ENCODE measurements around the gene ATP10B. TPM values are rescaled to one million over a fixed set of nuclear protein-coding genes. Genes with fewer than 3 reads are reported as not detected.

The ATP10B gene
- total and polyA plus RNA-seq, 4 donors = 0.32 to 0.88 TPM; not detected in 2

GRCh38 chr5:160618286-160618685 is 233.7 kb downstream of the ATP10B start:
- H3K27me3 ChIP-seq (ENCODE audit: control insufficient read depth in 1 of 2, insufficient read depth in 2 of 2, low read length in 1 of 2) = no peaks in the 10 kb centered on the region
- no peaks in the 10 kb centered on the region for H3K9me3 ChIP-seq (ENCODE audit: control insufficient read depth, low read length)
- H3K27ac ChIP-seq (ENCODE audit: low read depth in 1 of 2, low read length in 2 of 2) = no peak overlapping the region
- ATAC-seq (ENCODE audit: low FRiP score) (no peak), DNase-seq (no peak)
- intact Hi-C loops (cut with DNase I) = no loop called here
- H3K36me3 ChIP-seq (ENCODE audit: control insufficient read depth in 1 of 2, insufficient read depth in 2 of 2, low read length in 1 of 2) = no peaks in the 10 kb centered on the region
- no peaks in the 10 kb centered on the region for H3K4me1 ChIP-seq (ENCODE audit: control insufficient read depth in 1 of 2, insufficient read depth in 2 of 2, low read length in 2 of 2)
- 11 to 15% methylated on average over 1 of the region's 1 CpG for WGBS, 2 donors
- H3K4me3 ChIP-seq (ENCODE audit: low read length in 2 of 2) = no peak overlapping the region

- intact Hi-C loops (cut with DNase I) = no loop called here
- no peak overlapping the region for H3K27ac ChIP-seq (ENCODE audit: low read depth in 1 of 2, low read length in 2 of 2)
- DNase-seq (no peak), ATAC-seq (ENCODE audit: low FRiP score) (no peak)
- WGBS, 2 donors = 75% methylated on average over 4 of the region's 4 CpGs
- no peak overlapping the region for H3K4me3 ChIP-seq (ENCODE audit: low read length in 2 of 2)
- H3K9me3 ChIP-seq (ENCODE audit: control insufficient read depth, low read length) = no peaks in the 10 kb centered on the region
- no peaks in the 10 kb centered on the region for H3K27me3 ChIP-seq (ENCODE audit: control insufficient read depth in 1 of 2, insufficient read depth in 2 of 2, low read length in 1 of 2)
- H3K36me3 ChIP-seq (ENCODE audit: control insufficient read depth in 1 of 2, insufficient read depth in 2 of 2, low read length in 1 of 2) = no peaks in the 10 kb centered on the region
- no peaks in the 10 kb centered on the region for H3K4me1 ChIP-seq (ENCODE audit: control insufficient read depth in 1 of 2, insufficient read depth in 2 of 2, low read length in 2 of 2)
Measured at GRCh38 chr5:160616712-160617497, 235.1 kb downstream of the ATP10B start.

DNA sequence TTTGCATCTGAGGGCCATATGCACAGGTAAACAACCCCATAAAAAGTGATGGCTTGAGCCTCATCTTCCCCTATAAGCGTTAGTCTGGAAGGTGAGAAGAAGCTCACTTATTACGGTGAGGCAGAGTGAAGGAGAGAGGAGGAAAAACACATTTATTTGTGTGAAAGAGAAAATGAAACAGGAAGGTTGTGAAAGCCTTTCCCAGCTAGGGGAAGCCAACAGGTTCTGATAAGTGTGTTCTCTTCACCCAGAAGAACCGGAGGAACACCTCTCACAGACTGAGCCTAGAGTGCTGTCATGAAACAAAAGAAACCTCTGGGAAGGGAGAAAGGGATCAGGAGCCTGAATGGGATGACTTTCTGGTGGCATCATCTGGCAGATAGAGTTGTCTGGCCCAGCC is 237.9 kb downstream of the ATP10B start:
- Histone ChIP-seq H3K9me3 (ENCODE audit: control insufficient read depth, low read length) (peaks cover 2% of the 10 kb centered on the region), H3K27ac (ENCODE audit: low read depth in 1 of 2, low read length in 2 of 2) (no peak overlapping the region), H3K4me3 (ENCODE audit: low read length in 2 of 2) (no peak overlapping the region), H3K27me3 (ENCODE audit: control insufficient read depth in 1 of 2, insufficient read depth in 2 of 2, low read length in 1 of 2) (no peaks in the 10 kb centered on the region), H3K4me1 (ENCODE audit: control insufficient read depth in 1 of 2, insufficient read depth in 2 of 2, low read length in 2 of 2) (no peaks in the 10 kb centered on the region), H3K36me3 (ENCODE audit: control insufficient read depth in 1 of 2, insufficient read depth in 2 of 2, low read length in 1 of 2) (no peaks in the 10 kb centered on the region)
- DNase-seq = no peak
- 82 to 85% methylated on average over 3 of the region's 3 CpGs for WGBS, 2 donors
- intact Hi-C loops (cut with DNase I) = no loop called here
- ATAC-seq (ENCODE audit: low FRiP score) = no peak

DNA sequence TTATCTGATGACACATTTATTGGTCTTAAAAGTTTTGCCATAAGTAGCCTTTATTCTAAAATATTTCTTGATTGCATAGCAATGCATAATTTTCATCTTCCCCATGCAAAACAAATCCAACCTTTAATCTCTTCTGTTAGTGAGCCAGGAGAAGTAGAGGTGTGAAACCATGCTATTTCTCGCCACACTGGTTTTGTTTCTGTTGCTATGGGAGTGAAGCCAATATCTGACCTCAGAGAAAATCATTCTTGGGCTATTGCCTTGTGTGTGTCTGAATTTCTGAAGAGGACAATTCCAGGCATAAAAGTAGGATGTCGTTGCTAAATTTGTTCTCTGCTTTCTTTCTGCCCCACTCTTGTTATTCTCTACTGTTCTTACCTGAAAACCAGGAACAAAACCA is 246.7 kb downstream of the ATP10B start:
- ATAC-seq (ENCODE audit: low FRiP score) (no peak), DNase-seq (no peak)
- Histone ChIP-seq H3K4me1 (ENCODE audit: control insufficient read depth in 1 of 2, insufficient read depth in 2 of 2, low read length in 2 of 2) (no peaks in the 10 kb centered on the region), H3K36me3 (ENCODE audit: control insufficient read depth in 1 of 2, insufficient read depth in 2 of 2, low read length in 1 of 2) (no peaks in the 10 kb centered on the region), H3K27ac (ENCODE audit: low read depth in 1 of 2, low read length in 2 of 2) (no peak overlapping the region), H3K27me3 (ENCODE audit: control insufficient read depth in 1 of 2, insufficient read depth in 2 of 2, low read length in 1 of 2) (no peaks in the 10 kb centered on the region), H3K9me3 (ENCODE audit: control insufficient read depth, low read length) (peaks cover 3% of the 10 kb centered on the region), H3K4me3 (ENCODE audit: low read length in 2 of 2) (no peak overlapping the region)
- WGBS, 2 donors = 6 to 11% methylated on average over 2 of the region's 2 CpGs
- intact Hi-C loops (cut with DNase I) = no loop called here

DNA sequence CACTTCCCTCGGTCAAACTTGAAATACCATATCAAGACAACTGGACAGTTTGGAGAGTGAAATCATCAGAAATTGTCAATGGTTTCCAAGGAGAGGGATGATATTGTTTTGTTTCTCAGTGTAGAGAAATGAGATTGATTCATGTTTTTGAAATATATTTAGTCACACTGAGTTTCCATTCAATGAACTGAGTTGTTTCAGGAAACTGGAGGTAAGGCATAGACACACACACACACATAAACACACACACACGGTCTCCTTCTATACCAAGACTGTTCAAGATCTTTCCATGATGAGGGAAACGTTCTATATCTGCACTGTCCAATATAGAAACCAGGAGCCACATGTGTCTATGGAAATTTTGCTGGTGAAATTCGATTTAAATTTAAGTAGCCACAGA is 247.5 kb downstream of the ATP10B start:
- Histone ChIP-seq H3K27me3 (ENCODE audit: control insufficient read depth in 1 of 2, insufficient read depth in 2 of 2, low read length in 1 of 2) (no peaks in the 10 kb centered on the region), H3K27ac (ENCODE audit: low read depth in 1 of 2, low read length in 2 of 2) (no peak overlapping the region), H3K9me3 (ENCODE audit: control insufficient read depth, low read length) (peaks cover 2% of the 10 kb centered on the region), H3K4me1 (ENCODE audit: control insufficient read depth in 1 of 2, insufficient read depth in 2 of 2, low read length in 2 of 2) (no peaks in the 10 kb centered on the region), H3K4me3 (ENCODE audit: low read length in 2 of 2) (no peak overlapping the region), H3K36me3 (ENCODE audit: control insufficient read depth in 1 of 2, insufficient read depth in 2 of 2, low read length in 1 of 2) (no peaks in the 10 kb centered on the region)
- DNase-seq (no peak), ATAC-seq (ENCODE audit: low FRiP score) (no peak)
- intact Hi-C loops (cut with DNase I) = no loop called here
- WGBS, 2 donors = 61 to 63% methylated on average over 4 of the region's 4 CpGs

- WGBS, 2 donors = 86 to 91% methylated on average over 4 of the region's 4 CpGs
- ATAC-seq (ENCODE audit: low FRiP score) (peak; percentile 50), DNase-seq (no peak)
- H3K36me3 ChIP-seq (ENCODE audit: control insufficient read depth in 1 of 2, insufficient read depth in 2 of 2, low read length in 1 of 2) = no peaks in the 10 kb centered on the region
- no peaks in the 10 kb centered on the region for H3K4me1 ChIP-seq (ENCODE audit: control insufficient read depth in 1 of 2, insufficient read depth in 2 of 2, low read length in 2 of 2)
- H3K27ac ChIP-seq (ENCODE audit: low read depth in 1 of 2, low read length in 2 of 2) = no peak overlapping the region
- H3K27me3 ChIP-seq (ENCODE audit: control insufficient read depth in 1 of 2, insufficient read depth in 2 of 2, low read length in 1 of 2) = no peaks in the 10 kb centered on the region
- intact Hi-C loops (cut with DNase I) = no loop called here
- H3K9me3 ChIP-seq (ENCODE audit: control insufficient read depth, low read length) = peaks cover 2% of the 10 kb centered on the region
- H3K4me3 ChIP-seq (ENCODE audit: low read length in 2 of 2) = no peak overlapping the region
Measured at GRCh38 chr5:160602744-160603143, 249.3 kb downstream of the ATP10B start.

GRCh38 chr5:160601046-160601445 is 251.0 kb downstream of the ATP10B start:
- 66 to 83% methylated on average over 1 of the region's 1 CpG for WGBS, 2 donors
- Histone ChIP-seq H3K27ac (ENCODE audit: low read depth in 1 of 2, low read length in 2 of 2) (no peak overlapping the region), H3K9me3 (ENCODE audit: control insufficient read depth, low read length) (no peaks in the 10 kb centered on the region), H3K36me3 (ENCODE audit: control insufficient read depth in 1 of 2, insufficient read depth in 2 of 2, low read length in 1 of 2) (no peaks in the 10 kb centered on the region), H3K4me3 (ENCODE audit: low read length in 2 of 2) (no peak overlapping the region), H3K27me3 (ENCODE audit: control insufficient read depth in 1 of 2, insufficient read depth in 2 of 2, low read length in 1 of 2) (no peaks in the 10 kb centered on the region), H3K4me1 (ENCODE audit: control insufficient read depth in 1 of 2, insufficient read depth in 2 of 2, low read length in 2 of 2) (no peaks in the 10 kb centered on the region)
- intact Hi-C loops (cut with DNase I) = no loop called here
- ATAC-seq (ENCODE audit: low FRiP score) = no peak
- DNase-seq = no peak

DNA sequence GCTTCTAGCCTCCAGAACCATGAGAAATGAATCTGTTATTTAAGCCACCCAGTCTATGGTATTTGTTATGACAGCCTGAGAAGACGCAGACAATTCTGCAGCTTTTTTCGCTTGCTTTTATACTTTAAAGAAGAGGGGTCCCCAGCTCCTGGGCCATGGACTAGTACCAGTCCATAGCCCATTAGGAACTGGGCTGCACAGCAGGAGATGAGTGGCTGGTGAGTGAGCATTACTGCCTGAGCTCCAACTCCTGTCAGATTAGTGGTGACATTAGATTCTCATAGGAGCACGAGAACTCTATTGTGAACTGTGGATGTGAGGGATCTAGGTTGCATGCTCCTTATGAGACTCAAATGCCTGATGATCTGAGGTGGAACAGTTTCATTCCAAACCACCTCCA is 278.7 kb downstream of the ATP10B start:
- no peaks in the 10 kb centered on the region for H3K36me3 ChIP-seq (ENCODE audit: control insufficient read depth in 1 of 2, insufficient read depth in 2 of 2, low read length in 1 of 2)
- intact Hi-C loops (cut with DNase I) = no loop called here
- no peaks in the 10 kb centered on the region for H3K27me3 ChIP-seq (ENCODE audit: control insufficient read depth in 1 of 2, insufficient read depth in 2 of 2, low read length in 1 of 2)
- ATAC-seq (ENCODE audit: low FRiP score) (no peak), DNase-seq (no peak)
- WGBS, 2 donors = 90 to 93% methylated on average over 3 of the region's 3 CpGs
- no peaks in the 10 kb centered on the region for H3K4me1 ChIP-seq (ENCODE audit: control insufficient read depth in 1 of 2, insufficient read depth in 2 of 2, low read length in 2 of 2)
- H3K4me3 ChIP-seq (ENCODE audit: low read length in 2 of 2) = no peak overlapping the region
- peaks cover 2% of the 10 kb centered on the region for H3K9me3 ChIP-seq (ENCODE audit: control insufficient read depth, low read length)
- H3K27ac ChIP-seq (ENCODE audit: low read depth in 1 of 2, low read length in 2 of 2) = no peak overlapping the region

GRCh38 chr5:160567031-160567705 is 284.8 kb downstream of the ATP10B start:
- no peaks in the 10 kb centered on the region for H3K27me3 ChIP-seq (ENCODE audit: control insufficient read depth in 1 of 2, insufficient read depth in 2 of 2, low read length in 1 of 2)
- no peaks in the 10 kb centered on the region for H3K9me3 ChIP-seq (ENCODE audit: control insufficient read depth, low read length)
- H3K4me3 ChIP-seq (ENCODE audit: low read length in 2 of 2) = no peak overlapping the region
- intact Hi-C loops (cut with DNase I) = no loop called here
- 74 to 80% methylated on average over 4 of the region's 4 CpGs for WGBS, 2 donors
- H3K27ac ChIP-seq (ENCODE audit: low read depth in 1 of 2, low read length in 2 of 2) = no peak overlapping the region
- ATAC-seq (ENCODE audit: low FRiP score) (no peak), DNase-seq (no peak)
- no peaks in the 10 kb centered on the region for H3K36me3 ChIP-seq (ENCODE audit: control insufficient read depth in 1 of 2, insufficient read depth in 2 of 2, low read length in 1 of 2)
- H3K4me1 ChIP-seq (ENCODE audit: control insufficient read depth in 1 of 2, insufficient read depth in 2 of 2, low read length in 2 of 2) = no peaks in the 10 kb centered on the region

Data from aorta (tissue), 5 donors.